CD4-positive, alpha-beta T cell treated with Interleukin-6 for 4 hours (primary cell): ENCODE measurements around the gene PRTN3.
"Not testable (repeated sequence)": the region's sequence is repeated elsewhere in the genome, so short reads cannot be mapped to it uniquely, and the experiment has no call there.

ENCODE experiments used
- DNase-seq: peaks from one replicate; pipeline ENCODE4 v3.0.0-alpha.2; 2020; ENCODE audit warnings: mixed read lengths

Gene PRTN3

GRCh38 chr19:868458-869244 lies 27.9 kb downstream of the PRTN3 start:
- DNase-seq = no peak

GRCh38 chr19:869245-870177 lies 28.7 kb downstream of the PRTN3 start:
- no peak for DNase-seq

GRCh38 chr19:870314-870713 lies 29.5 kb downstream of the PRTN3 start:
- DNase-seq = no peak

GRCh38 chr19:870963-871401 lies 30.2 kb downstream of the PRTN3 start:
- no peak for DNase-seq

- no peak for DNase-seq
Observed at GRCh38 chr19:871446-872265, 30.9 kb downstream of the PRTN3 start.

- peak; percentile 86 for DNase-seq
Observed at GRCh38 chr19:872266-872951, 31.6 kb downstream of the PRTN3 start.

GRCh38 chr19:873084-873483 lies 32.3 kb downstream of the PRTN3 start:
- peak; percentile 82 for DNase-seq

GRCh38 chr19:873561-874041 lies 32.8 kb downstream of the PRTN3 start:
- DNase-seq = no peak

GRCh38 chr19:875265-875879 lies 34.6 kb downstream of the PRTN3 start:
- DNase-seq = no peak

GRCh38 chr19:876089-876488 lies 35.3 kb downstream of the PRTN3 start:
- DNase-seq = no peak

- DNase-seq = no peak
Observed at GRCh38 chr19:876780-877314, 36.0 kb downstream of the PRTN3 start.

GRCh38 chr19:877992-878660 lies 37.3 kb downstream of the PRTN3 start:
- not testable (repeated sequence) for DNase-seq

GRCh38 chr19:878751-879561 lies 38.2 kb downstream of the PRTN3 start:
- not testable (repeated sequence) for DNase-seq

GRCh38 chr19:879711-880438 lies 39.1 kb downstream of the PRTN3 start:
- DNase-seq = no peak

GRCh38 chr19:881385-882071 lies 40.7 kb downstream of the PRTN3 start:
- no peak for DNase-seq

GRCh38 chr19:882871-883497 lies 42.2 kb downstream of the PRTN3 start:
- no peak for DNase-seq

GRCh38 chr19:883661-884211 lies 42.9 kb downstream of the PRTN3 start:
- DNase-seq = no peak
